Measurements from ENCODE around the gene MADCAM1. TPM values are rescaled to one million over a fixed set of nuclear protein-coding genes. Genes with fewer than 3 reads are reported as not detected.

The MADCAM1 gene
- total RNA-seq, 5 donors from 2014 or later (not counting 1 experiment from before 2014, with no cell fraction given): 0.40 to 1.6 (median 1.4) TPM

GRCh38 chr19:519449-519865 is 23.2 kb downstream of the MADCAM1 start:
- CTCF ChIA-PET: no interaction called here
- peak overlapping the region in 1 of 2 donors; percentile 5 for H3K4me3 ChIP-seq (ENCODE audit: control insufficient read depth in 1 of 2, extremely low read depth in 1 of 2, low read length in 1 of 2)
- 94% methylated on average over 44 of the region's 45 CpGs for WGBS (ENCODE audit: insufficient coverage)
- no peaks in the 10 kb centered on the region for H3K27me3 ChIP-seq (replicated peaks in 1 of 2; ENCODE audit: control insufficient read depth in 2 of 2, extremely low read depth in 1 of 2, insufficient read depth in 2 of 2, low read length in 1 of 2)
- peak in 2 of 4 experiments; percentile 3 to 13 for ATAC-seq (replicated peaks in 1 of 4)
- Mint-ChIP-seq H3K9me3 (no peaks in the 10 kb centered on the region), H3K27ac (no peak overlapping the region), H3K36me3 (no peaks in the 10 kb centered on the region), H3K4me1 (peaks cover 4 to 16% (median 10%) of the 10 kb centered on the region in 3 donors), H3K4me3 (no peak overlapping the region), H3K27me3 (no peaks in the 10 kb centered on the region)
- POLR2A ChIA-PET: no interaction called here
- peaks cover 0 to under 1% of the 10 kb centered on the region in 2 donors for H3K36me3 ChIP-seq (ENCODE audit: control insufficient read depth in 2 of 2, extremely low read depth in 1 of 2, insufficient read depth in 1 of 2, low read length in 1 of 2)
- H3K27ac ChIP-seq (ENCODE audit: low read length): no peak overlapping the region
- no peaks in the 10 kb centered on the region for H3K9me3 ChIP-seq
- H3K4me1 ChIP-seq (ENCODE audit: control insufficient read depth in 1 of 2, extremely low read depth in 1 of 2, insufficient read depth in 2 of 2, low read length in 2 of 2): peaks cover 0 to 20% of the 10 kb centered on the region in 2 experiments
- no peak for DNase-seq

GRCh38 chr19:522726-523125 is 26.4 kb downstream of the MADCAM1 start:
- DNase-seq: no peak
- H3K4me3 ChIP-seq (ENCODE audit: control insufficient read depth in 1 of 2, extremely low read depth in 1 of 2, low read length in 1 of 2): no peak overlapping the region
- H3K4me1 ChIP-seq (ENCODE audit: control insufficient read depth in 1 of 2, extremely low read depth in 1 of 2, insufficient read depth in 2 of 2, low read length in 2 of 2): peaks cover 0 to 13% of the 10 kb centered on the region in 2 experiments
- H3K36me3 ChIP-seq (ENCODE audit: control insufficient read depth in 2 of 2, extremely low read depth in 1 of 2, insufficient read depth in 1 of 2, low read length in 1 of 2): no peaks in the 10 kb centered on the region
- Mint-ChIP-seq H3K27me3 (peaks cover 0 to 7% of the 10 kb centered on the region in 2 donors), H3K36me3 (no peaks in the 10 kb centered on the region), H3K4me1 (peaks cover 0 to 11% (median 2%) of the 10 kb centered on the region in 3 donors), H3K4me3 (no peak overlapping the region), H3K27ac (no peak overlapping the region), H3K9me3 (no peaks in the 10 kb centered on the region)
- H3K27ac ChIP-seq (ENCODE audit: low read length): no peak overlapping the region
- no peak for ATAC-seq (replicated peaks in 1 of 4)
- H3K9me3 ChIP-seq: no peaks in the 10 kb centered on the region
- WGBS (ENCODE audit: insufficient coverage): 96% methylated on average over 10 of the region's 12 CpGs
- ChIA-PET POLR2A (no interaction called here), CTCF (interaction anchor here in 1 of 2 donors (2.0 kb wide), 1 partner anchor 12 kb away, joined by 4 read pairs; no protein-coding TSS in a partner anchor)
- peaks cover 0 to 17% of the 10 kb centered on the region in 2 experiments for H3K27me3 ChIP-seq (replicated peaks in 1 of 2; ENCODE audit: control insufficient read depth in 2 of 2, extremely low read depth in 1 of 2, insufficient read depth in 2 of 2, low read length in 1 of 2)

GRCh38 chr19:524062-524674 is 27.9 kb downstream of the MADCAM1 start:
- H3K4me3 Mint-ChIP-seq: no peak overlapping the region
- Histone ChIP-seq H3K36me3 (ENCODE audit: control insufficient read depth in 2 of 2, extremely low read depth in 1 of 2, insufficient read depth in 1 of 2, low read length in 1 of 2) (no peaks in the 10 kb centered on the region), H3K27ac (ENCODE audit: low read length) (no peak overlapping the region), H3K4me3 (ENCODE audit: control insufficient read depth in 1 of 2, extremely low read depth in 1 of 2, low read length in 1 of 2) (no peak overlapping the region), H3K27me3 (replicated peaks in 1 of 2; ENCODE audit: control insufficient read depth in 2 of 2, extremely low read depth in 1 of 2, insufficient read depth in 2 of 2, low read length in 1 of 2) (peaks cover 0 to 25% of the 10 kb centered on the region in 2 experiments), H3K4me1 (ENCODE audit: control insufficient read depth in 1 of 2, extremely low read depth in 1 of 2, insufficient read depth in 2 of 2, low read length in 2 of 2) (peaks cover 0 to 7% of the 10 kb centered on the region in 2 experiments), H3K9me3 (no peaks in the 10 kb centered on the region)
- ATAC-seq (replicated peaks in 1 of 4) (peak in 1 of 4 experiments; percentile 29), DNase-seq (no peak)
- H3K27ac Mint-ChIP-seq: no peak overlapping the region
- WGBS (ENCODE audit: insufficient coverage): 88% methylated on average over 26 of the region's 29 CpGs
- peaks cover 0 to 11% (median 2%) of the 10 kb centered on the region in 3 donors for H3K4me1 Mint-ChIP-seq
- ChIA-PET POLR2A (no interaction called here), CTCF (interaction anchor here in 1 of 2 donors (0.7 kb wide), 1 partner anchor 30 kb away, joined by 4 read pairs; no protein-coding TSS in a partner anchor)
- H3K9me3 Mint-ChIP-seq: no peaks in the 10 kb centered on the region
- H3K36me3 Mint-ChIP-seq: no peaks in the 10 kb centered on the region
- peaks cover 0 to 7% of the 10 kb centered on the region in 2 donors for H3K27me3 Mint-ChIP-seq

- no peak overlapping the region for H3K27ac ChIP-seq (ENCODE audit: low read length)
- Mint-ChIP-seq H3K4me3 (no peak overlapping the region), H3K4me1 (peaks cover 0 to 10% (median 2%) of the 10 kb centered on the region in 3 donors), H3K36me3 (no peaks in the 10 kb centered on the region), H3K27me3 (peaks cover 0 to 7% of the 10 kb centered on the region in 2 donors), H3K27ac (no peak overlapping the region), H3K9me3 (no peaks in the 10 kb centered on the region)
- no peaks in the 10 kb centered on the region for H3K9me3 ChIP-seq
- no peaks in the 10 kb centered on the region for H3K4me1 ChIP-seq (ENCODE audit: control insufficient read depth in 1 of 2, extremely low read depth in 1 of 2, insufficient read depth in 2 of 2, low read length in 2 of 2)
- no peaks in the 10 kb centered on the region for H3K36me3 ChIP-seq (ENCODE audit: control insufficient read depth in 2 of 2, extremely low read depth in 1 of 2, insufficient read depth in 1 of 2, low read length in 1 of 2)
- DNase-seq (no peak), ATAC-seq (replicated peaks in 1 of 4) (no peak)
- ChIA-PET POLR2A (no interaction called here), CTCF (no interaction called here)
- 80% methylated on average over 12 of the region's 18 CpGs for WGBS (ENCODE audit: insufficient coverage)
- no peak overlapping the region for H3K4me3 ChIP-seq (ENCODE audit: control insufficient read depth in 1 of 2, extremely low read depth in 1 of 2, low read length in 1 of 2)
- peaks cover 0 to 27% of the 10 kb centered on the region in 2 experiments for H3K27me3 ChIP-seq (replicated peaks in 1 of 2; ENCODE audit: control insufficient read depth in 2 of 2, extremely low read depth in 1 of 2, insufficient read depth in 2 of 2, low read length in 1 of 2)
These were observed 28.7 kb downstream of the MADCAM1 start for GRCh38 chr19:525029-525428.

GRCh38 chr19:525857-526419 is 29.7 kb downstream of the MADCAM1 start:
- H3K4me1 Mint-ChIP-seq: peaks cover 0 to 14% (median 4%) of the 10 kb centered on the region in 3 donors
- Histone ChIP-seq H3K27me3 (replicated peaks in 1 of 2; ENCODE audit: control insufficient read depth in 2 of 2, extremely low read depth in 1 of 2, insufficient read depth in 2 of 2, low read length in 1 of 2) (peaks cover 0 to 27% of the 10 kb centered on the region in 2 experiments), H3K27ac (ENCODE audit: low read length) (no peak overlapping the region), H3K36me3 (ENCODE audit: control insufficient read depth in 2 of 2, extremely low read depth in 1 of 2, insufficient read depth in 1 of 2, low read length in 1 of 2) (no peaks in the 10 kb centered on the region), H3K9me3 (no peaks in the 10 kb centered on the region), H3K4me3 (ENCODE audit: control insufficient read depth in 1 of 2, extremely low read depth in 1 of 2, low read length in 1 of 2) (no peak overlapping the region), H3K4me1 (ENCODE audit: control insufficient read depth in 1 of 2, extremely low read depth in 1 of 2, insufficient read depth in 2 of 2, low read length in 2 of 2) (peaks cover 0 to 9% of the 10 kb centered on the region in 2 experiments)
- peaks cover 0 to 7% of the 10 kb centered on the region in 2 donors for H3K27me3 Mint-ChIP-seq
- no peaks in the 10 kb centered on the region for H3K9me3 Mint-ChIP-seq
- H3K4me3 Mint-ChIP-seq: no peak overlapping the region
- H3K36me3 Mint-ChIP-seq: no peaks in the 10 kb centered on the region
- DNase-seq (no peak), ATAC-seq (replicated peaks in 1 of 4) (no peak)
- ChIA-PET POLR2A (no interaction called here), CTCF (interaction anchor here in 1 of 2 donors (0.6 kb wide), 1 partner anchor 10 kb away, joined by 4 read pairs; no protein-coding TSS in a partner anchor)
- no peak overlapping the region for H3K27ac Mint-ChIP-seq
- 66% methylated on average over 7 of the region's 13 CpGs for WGBS (ENCODE audit: insufficient coverage)

GRCh38 chr19:530134-531008 is 34.1 kb downstream of the MADCAM1 start:
- H3K4me3 ChIP-seq (ENCODE audit: control insufficient read depth in 1 of 2, extremely low read depth in 1 of 2, low read length in 1 of 2): peak overlapping the region; percentile 59 to 71
- peaks cover 1 to 6% of the 10 kb centered on the region in 2 donors for H3K36me3 ChIP-seq (ENCODE audit: control insufficient read depth in 2 of 2, extremely low read depth in 1 of 2, insufficient read depth in 1 of 2, low read length in 1 of 2)
- DNase-seq: no peak
- ChIA-PET POLR2A (interaction anchor here in 1 of 2 donors (0.6 kb wide), 1 partner anchor 469 kb away, joined by 3 read pairs; no protein-coding TSS in a partner anchor), CTCF (interaction anchor here (0.6 to 3.9 kb wide), 2 partner anchors 20 to 22 kb away, joined by 3 to 36 read pairs; no protein-coding TSS in a partner anchor)
- H3K36me3 Mint-ChIP-seq: no peaks in the 10 kb centered on the region
- H3K27ac ChIP-seq (ENCODE audit: low read length): peak overlapping the region; percentile 45
- peak overlapping the region; percentile 71 to 80 (median 75) for H3K4me3 Mint-ChIP-seq
- ATAC-seq (replicated peaks in 1 of 4): no peak
- peaks cover 15 to 29% (median 20%) of the 10 kb centered on the region in 3 donors for H3K4me1 Mint-ChIP-seq
- peak overlapping the region; percentile 49 to 79 for H3K27ac Mint-ChIP-seq
- H3K27me3 Mint-ChIP-seq: peaks cover 0 to 6% of the 10 kb centered on the region in 2 donors
- no peaks in the 10 kb centered on the region for H3K9me3 Mint-ChIP-seq
- H3K27me3 ChIP-seq (replicated peaks in 1 of 2; ENCODE audit: control insufficient read depth in 2 of 2, extremely low read depth in 1 of 2, insufficient read depth in 2 of 2, low read length in 1 of 2): peaks cover 0 to 23% of the 10 kb centered on the region in 2 experiments
- peaks cover 6 to 41% of the 10 kb centered on the region in 2 experiments for H3K4me1 ChIP-seq (ENCODE audit: control insufficient read depth in 1 of 2, extremely low read depth in 1 of 2, insufficient read depth in 2 of 2, low read length in 2 of 2)
- no peaks in the 10 kb centered on the region for H3K9me3 ChIP-seq
- WGBS (ENCODE audit: insufficient coverage): 69% methylated on average over 31 of the region's 38 CpGs

Data from T-cell (primary cell).